OCI-LY1 (cell line): ENCODE data around the gene ADAMTS7.

Source experiments
- EZH2 ChIP-seq: fragments of 200-600 bp; sonication (generic), shearing (Covaris generic); IDR thresholded peaks from 2 replicates; pipeline ENCODE4 v1.8.0; 2017; ENCODE audit warnings: borderline replicate concordance, mixed run types, mild to moderate bottlenecking, antibody characterized with exemption, low read length, moderate library complexity, mixed read lengths
- TF ChIP-seq, protein P1 (sequence below): fragments of 200-600 bp; sonication (generic), shearing (Covaris generic); IDR thresholded peaks from 2 replicates; pipeline ENCODE4 v1.5.1; 2017; ENCODE audit warnings: mild to moderate bottlenecking, antibody characterized with exemption, low read length, moderate library complexity, mixed read lengths

DNA sequence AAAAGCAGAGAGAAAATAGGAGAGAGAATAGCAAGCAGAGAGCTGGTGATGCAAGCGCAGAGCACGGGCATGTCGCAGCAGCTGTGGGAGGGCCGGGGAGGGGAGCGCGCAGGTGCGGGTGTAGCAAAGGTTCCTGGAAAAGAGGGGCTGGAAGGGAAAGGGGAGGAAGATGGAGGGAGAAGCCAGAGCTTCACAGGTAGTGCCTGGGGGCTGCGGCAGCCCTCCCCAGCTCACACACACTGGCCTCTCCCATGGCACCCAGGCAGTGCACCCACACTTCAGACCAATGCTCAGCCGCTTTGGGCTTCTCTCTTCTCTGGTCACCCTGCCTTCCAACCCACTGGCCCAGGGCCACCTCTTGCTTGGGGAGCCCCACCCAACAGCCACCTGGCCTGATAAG lies 72.1 kb downstream of the ADAMTS7 start:
- TF ChIP-seq, protein P1, sequence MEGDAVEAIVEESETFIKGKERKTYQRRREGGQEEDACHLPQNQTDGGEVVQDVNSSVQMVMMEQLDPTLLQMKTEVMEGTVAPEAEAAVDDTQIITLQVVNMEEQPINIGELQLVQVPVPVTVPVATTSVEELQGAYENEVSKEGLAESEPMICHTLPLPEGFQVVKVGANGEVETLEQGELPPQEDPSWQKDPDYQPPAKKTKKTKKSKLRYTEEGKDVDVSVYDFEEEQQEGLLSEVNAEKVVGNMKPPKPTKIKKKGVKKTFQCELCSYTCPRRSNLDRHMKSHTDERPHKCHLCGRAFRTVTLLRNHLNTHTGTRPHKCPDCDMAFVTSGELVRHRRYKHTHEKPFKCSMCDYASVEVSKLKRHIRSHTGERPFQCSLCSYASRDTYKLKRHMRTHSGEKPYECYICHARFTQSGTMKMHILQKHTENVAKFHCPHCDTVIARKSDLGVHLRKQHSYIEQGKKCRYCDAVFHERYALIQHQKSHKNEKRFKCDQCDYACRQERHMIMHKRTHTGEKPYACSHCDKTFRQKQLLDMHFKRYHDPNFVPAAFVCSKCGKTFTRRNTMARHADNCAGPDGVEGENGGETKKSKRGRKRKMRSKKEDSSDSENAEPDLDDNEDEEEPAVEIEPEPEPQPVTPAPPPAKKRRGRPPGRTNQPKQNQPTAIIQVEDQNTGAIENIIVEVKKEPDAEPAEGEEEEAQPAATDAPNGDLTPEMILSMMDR: no peak
- no peak for TF ChIP-seq EZH2
